ENCODE data around the gene SPATA31D3.
"Not testable (repeated sequence)": the region's sequence is repeated elsewhere in the genome, so short reads cannot be mapped to it uniquely, and the experiment has no call there.

SPATA31D3 gene

GRCh38 chr9:81976351-81976750 is 33.1 kb downstream of the SPATA31D3 start:
- peaks cover 0 to 3% of the 10 kb centered on the region in 2 donors for H3K9me3 ChIP-seq (ENCODE audit: control insufficient read depth in 2 of 2, low read length in 2 of 2)
- H3K27me3 ChIP-seq (ENCODE audit: control insufficient read depth in 1 of 2, insufficient read depth in 2 of 2, low read length in 2 of 2) = no peaks in the 10 kb centered on the region
- no peaks in the 10 kb centered on the region for H3K36me3 ChIP-seq (ENCODE audit: control insufficient read depth in 2 of 2, insufficient read depth in 2 of 2, low read length in 2 of 2)
- no peaks in the 10 kb centered on the region for H3K4me1 ChIP-seq (ENCODE audit: control insufficient read depth, insufficient read depth, low read length)
- H3K4me3 ChIP-seq (ENCODE audit: low read length in 2 of 2) = no peak overlapping the region
- H3K27ac ChIP-seq (ENCODE audit: low read length) = no peak overlapping the region
- H3K9ac ChIP-seq (ENCODE audit: low read length in 2 of 2) = no peak overlapping the region

- Histone ChIP-seq H3K27me3 (ENCODE audit: control insufficient read depth in 1 of 2, insufficient read depth in 2 of 2, low read length in 2 of 2) (no peaks in the 10 kb centered on the region), H3K9ac (ENCODE audit: low read length in 2 of 2) (no peak overlapping the region), H3K4me3 (ENCODE audit: low read length in 2 of 2) (no peak overlapping the region), H3K4me1 (ENCODE audit: control insufficient read depth, insufficient read depth, low read length) (no peaks in the 10 kb centered on the region), H3K27ac (ENCODE audit: low read length) (no peak overlapping the region), H3K9me3 (ENCODE audit: control insufficient read depth in 2 of 2, low read length in 2 of 2) (no peaks in the 10 kb centered on the region), H3K36me3 (ENCODE audit: control insufficient read depth in 2 of 2, insufficient read depth in 2 of 2, low read length in 2 of 2) (no peaks in the 10 kb centered on the region)
Observed at GRCh38 chr9:81979196-81979595, 35.9 kb downstream of the SPATA31D3 start.

- no peaks in the 10 kb centered on the region for H3K27me3 ChIP-seq (ENCODE audit: control insufficient read depth in 1 of 2, insufficient read depth in 2 of 2, low read length in 2 of 2)
- no peak overlapping the region for H3K9ac ChIP-seq (ENCODE audit: low read length in 2 of 2)
- no peaks in the 10 kb centered on the region for H3K9me3 ChIP-seq (ENCODE audit: control insufficient read depth in 2 of 2, low read length in 2 of 2)
- H3K36me3 ChIP-seq (ENCODE audit: control insufficient read depth in 2 of 2, insufficient read depth in 2 of 2, low read length in 2 of 2) = no peaks in the 10 kb centered on the region
- H3K27ac ChIP-seq (ENCODE audit: low read length) = no peak overlapping the region
- no peaks in the 10 kb centered on the region for H3K4me1 ChIP-seq (ENCODE audit: control insufficient read depth, insufficient read depth, low read length)
- no peak overlapping the region for H3K4me3 ChIP-seq (ENCODE audit: low read length in 2 of 2)
Observed at GRCh38 chr9:81980568-81980967, 37.3 kb downstream of the SPATA31D3 start.

GRCh38 chr9:81981883-81982282 is 38.6 kb downstream of the SPATA31D3 start:
- H3K4me1 ChIP-seq (ENCODE audit: control insufficient read depth, insufficient read depth, low read length) = no peaks in the 10 kb centered on the region
- H3K27me3 ChIP-seq (ENCODE audit: control insufficient read depth in 1 of 2, insufficient read depth in 2 of 2, low read length in 2 of 2) = no peaks in the 10 kb centered on the region
- no peaks in the 10 kb centered on the region for H3K36me3 ChIP-seq (ENCODE audit: control insufficient read depth in 2 of 2, insufficient read depth in 2 of 2, low read length in 2 of 2)
- no peak overlapping the region for H3K9ac ChIP-seq (ENCODE audit: low read length in 2 of 2)
- no peak overlapping the region for H3K27ac ChIP-seq (ENCODE audit: low read length)
- H3K9me3 ChIP-seq (ENCODE audit: control insufficient read depth in 2 of 2, low read length in 2 of 2) = no peaks in the 10 kb centered on the region
- H3K4me3 ChIP-seq (ENCODE audit: low read length in 2 of 2) = no peak overlapping the region

GRCh38 chr9:81984928-81985327 is 41.6 kb downstream of the SPATA31D3 start:
- Histone ChIP-seq H3K4me1 (ENCODE audit: control insufficient read depth, insufficient read depth, low read length) (no peaks in the 10 kb centered on the region), H3K4me3 (ENCODE audit: low read length in 2 of 2) (no peak overlapping the region), H3K9ac (ENCODE audit: low read length in 2 of 2) (no peak overlapping the region)

GRCh38 chr9:81986051-81986450 is 42.8 kb downstream of the SPATA31D3 start:
- Histone ChIP-seq H3K4me1 (ENCODE audit: control insufficient read depth, insufficient read depth, low read length) (no peaks in the 10 kb centered on the region), H3K27me3 (ENCODE audit: control insufficient read depth in 1 of 2, insufficient read depth in 2 of 2, low read length in 2 of 2) (no peaks in the 10 kb centered on the region), H3K4me3 (ENCODE audit: low read length in 2 of 2) (no peak overlapping the region)

More at GRCh38 chr9:81984928-81985327, 41.6 kb downstream of the SPATA31D3 start:
- Histone ChIP-seq H3K27me3 (ENCODE audit: control insufficient read depth in 1 of 2, insufficient read depth in 2 of 2, low read length in 2 of 2) (no peaks in the 10 kb centered on the region), H3K27ac (ENCODE audit: low read length) (no peak overlapping the region), H3K9me3 (ENCODE audit: control insufficient read depth in 2 of 2, low read length in 2 of 2) (no peaks in the 10 kb centered on the region), H3K36me3 (ENCODE audit: control insufficient read depth in 2 of 2, insufficient read depth in 2 of 2, low read length in 2 of 2) (no peaks in the 10 kb centered on the region)

GRCh38 chr9:81988472-81988871 is 45.2 kb downstream of the SPATA31D3 start, which contains the start of gene SPATA31D1:
Gene SPATA31D1 (plus strand): TSS chr9:81988772. CDS start chr9:81988819, 47 bp downstream.
- H3K36me3 ChIP-seq (ENCODE audit: control insufficient read depth in 2 of 2, insufficient read depth in 2 of 2, low read length in 2 of 2); H3K4me3 ChIP-seq (ENCODE audit: low read length in 2 of 2); H3K27me3 ChIP-seq (ENCODE audit: control insufficient read depth in 1 of 2, insufficient read depth in 2 of 2, low read length in 2 of 2); H3K4me1 ChIP-seq (ENCODE audit: control insufficient read depth, insufficient read depth, low read length); H3K27ac ChIP-seq (ENCODE audit: low read length); H3K9ac ChIP-seq (ENCODE audit: low read length in 2 of 2); H3K9me3 ChIP-seq (ENCODE audit: control insufficient read depth in 2 of 2, low read length in 2 of 2): not testable (repeated sequence)

More at GRCh38 chr9:81986051-81986450, 42.8 kb downstream of the SPATA31D3 start:
- Histone ChIP-seq H3K9me3 (ENCODE audit: control insufficient read depth in 2 of 2, low read length in 2 of 2) (no peaks in the 10 kb centered on the region), H3K9ac (ENCODE audit: low read length in 2 of 2) (no peak overlapping the region), H3K27ac (ENCODE audit: low read length) (no peak overlapping the region), H3K36me3 (ENCODE audit: control insufficient read depth in 2 of 2, insufficient read depth in 2 of 2, low read length in 2 of 2) (no peaks in the 10 kb centered on the region)

- Histone ChIP-seq H3K9me3 (ENCODE audit: control insufficient read depth in 2 of 2, low read length in 2 of 2) (no peaks in the 10 kb centered on the region), H3K27ac (ENCODE audit: low read length) (no peak overlapping the region), H3K27me3 (ENCODE audit: control insufficient read depth in 1 of 2, insufficient read depth in 2 of 2, low read length in 2 of 2) (no peaks in the 10 kb centered on the region), H3K36me3 (ENCODE audit: control insufficient read depth in 2 of 2, insufficient read depth in 2 of 2, low read length in 2 of 2) (no peaks in the 10 kb centered on the region), H3K9ac (ENCODE audit: low read length in 2 of 2) (no peak overlapping the region), H3K4me3 (ENCODE audit: low read length in 2 of 2) (no peak overlapping the region), H3K4me1 (ENCODE audit: control insufficient read depth, insufficient read depth, low read length) (no peaks in the 10 kb centered on the region)
Observed at GRCh38 chr9:81989700-81990099, 46.4 kb downstream of the SPATA31D3 start.

GRCh38 chr9:81993656-81994055 is 50.4 kb downstream of the SPATA31D3 start:
- H3K9ac ChIP-seq (ENCODE audit: low read length in 2 of 2) = no peak overlapping the region

More at GRCh38 chr9:81993656-81994055, 50.4 kb downstream of the SPATA31D3 start:
- Histone ChIP-seq H3K27me3 (ENCODE audit: control insufficient read depth in 1 of 2, insufficient read depth in 2 of 2, low read length in 2 of 2) (no peaks in the 10 kb centered on the region), H3K4me1 (ENCODE audit: control insufficient read depth, insufficient read depth, low read length) (no peaks in the 10 kb centered on the region), H3K4me3 (ENCODE audit: low read length in 2 of 2) (no peak overlapping the region), H3K9me3 (ENCODE audit: control insufficient read depth in 2 of 2, low read length in 2 of 2) (no peaks in the 10 kb centered on the region), H3K36me3 (ENCODE audit: control insufficient read depth in 2 of 2, insufficient read depth in 2 of 2, low read length in 2 of 2) (no peaks in the 10 kb centered on the region), H3K27ac (ENCODE audit: low read length) (no peak overlapping the region)
